Osteocyte (in vitro differentiated cells): ENCODE results near the gene TMEM240. TPM values are rescaled to one million over a fixed set of nuclear protein-coding genes. Genes with fewer than 3 reads are reported as not detected.
"Not testable (repeated sequence)": the region's sequence is repeated elsewhere in the genome, so short reads cannot be mapped to it uniquely, and the experiment has no call there.

ENCODE experiments used
- DNase-seq: peaks from one replicate; pipeline ENCODE4 v3.0.0; 2021; ENCODE audit warnings: mixed read lengths; ENCODE audit not compliant: unreplicated experiment; ENCODE audit errors: extremely low spot score
- H3K27ac Mint-ChIP-seq: one replicate; pipeline ENCODE4 v1.8.0; 2021; ENCODE audit warnings: mild to moderate bottlenecking, mixed read lengths; ENCODE audit not compliant: unreplicated experiment
- H3K27me3 Mint-ChIP-seq: one replicate; pipeline ENCODE4 v1.8.0; 2021; ENCODE audit warnings: mixed read lengths; ENCODE audit not compliant: unreplicated experiment
- H3K36me3 Mint-ChIP-seq: one replicate; pipeline ENCODE4 v1.8.0; 2021; ENCODE audit warnings: mixed read lengths; ENCODE audit not compliant: unreplicated experiment
- H3K4me1 Mint-ChIP-seq: one replicate; pipeline ENCODE4 v1.8.0; 2021; ENCODE audit warnings: mixed read lengths; ENCODE audit not compliant: unreplicated experiment
- H3K4me3 Mint-ChIP-seq: one replicate; pipeline ENCODE4 v1.8.0; 2021; ENCODE audit warnings: mild to moderate bottlenecking, moderate library complexity, mixed read lengths; ENCODE audit not compliant: unreplicated experiment
- H3K9me3 Mint-ChIP-seq: one replicate; pipeline ENCODE4 v1.8.0; 2021; ENCODE audit warnings: mixed read lengths; ENCODE audit not compliant: unreplicated experiment
- total RNA-seq: library from RNA; stranded (reverse); gene quantifications from 2 replicates; pipeline ENCODE4 v1.2.1, GENCODE V29; 2021
- TF ChIP-seq, protein P1 (sequence below): fragments of 200-600 bp; sonication (generic); IDR thresholded peaks from 2 replicates; pipeline ENCODE4 v1.5.0; 2021; ENCODE audit warnings: antibody characterized with exemption, mild to moderate bottlenecking, moderate library complexity

TMEM240 gene
- total RNA-seq, 1 donor from 2014 or later = 16.6 TPM

DNA sequence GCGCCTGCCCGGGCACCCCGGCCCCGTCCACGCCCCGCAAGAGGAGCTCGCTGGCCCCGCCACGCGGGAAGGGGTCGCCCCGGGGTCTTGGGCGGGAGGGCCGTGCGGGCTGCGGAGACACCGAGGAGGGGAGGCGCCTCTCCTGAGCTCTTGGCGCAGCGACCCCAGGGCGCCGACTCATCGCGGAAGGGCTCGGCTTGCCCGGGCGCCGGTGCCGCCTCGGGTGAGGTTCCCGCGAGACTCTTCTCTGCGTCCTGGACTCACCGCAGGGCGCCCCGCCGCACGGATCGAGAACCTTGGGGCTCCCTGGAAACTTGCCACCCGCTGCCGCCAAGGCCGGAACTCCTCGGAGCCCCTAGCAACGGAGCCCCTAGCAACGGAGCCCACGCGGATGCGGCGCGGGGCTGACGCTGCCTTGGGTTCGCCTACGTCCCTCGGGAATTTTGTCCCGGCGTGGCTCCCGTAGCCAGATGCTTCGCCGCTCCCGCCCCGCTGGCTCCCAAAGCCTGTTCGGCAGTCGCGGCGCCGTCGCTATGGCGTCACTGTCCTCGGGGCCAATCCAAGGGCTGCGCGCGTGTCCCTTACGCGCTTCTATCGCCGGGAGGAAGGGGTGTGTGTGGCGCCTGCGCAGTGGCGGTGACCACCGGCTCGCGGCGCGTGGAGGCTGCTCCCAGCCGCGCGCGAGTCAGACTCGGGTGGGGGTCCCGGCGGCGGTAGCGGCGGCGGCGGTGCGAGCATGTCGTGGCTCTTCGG, 28.7 kb downstream of the TMEM240 start, which contains the start of gene ATAD3A:
Gene ATAD3A, plus strand, starts transcription at position 630 of the 753 bp plus-strand sequence. Its CDS starts 107 bp downstream, at position 737.
- TF ChIP-seq, protein P1, sequence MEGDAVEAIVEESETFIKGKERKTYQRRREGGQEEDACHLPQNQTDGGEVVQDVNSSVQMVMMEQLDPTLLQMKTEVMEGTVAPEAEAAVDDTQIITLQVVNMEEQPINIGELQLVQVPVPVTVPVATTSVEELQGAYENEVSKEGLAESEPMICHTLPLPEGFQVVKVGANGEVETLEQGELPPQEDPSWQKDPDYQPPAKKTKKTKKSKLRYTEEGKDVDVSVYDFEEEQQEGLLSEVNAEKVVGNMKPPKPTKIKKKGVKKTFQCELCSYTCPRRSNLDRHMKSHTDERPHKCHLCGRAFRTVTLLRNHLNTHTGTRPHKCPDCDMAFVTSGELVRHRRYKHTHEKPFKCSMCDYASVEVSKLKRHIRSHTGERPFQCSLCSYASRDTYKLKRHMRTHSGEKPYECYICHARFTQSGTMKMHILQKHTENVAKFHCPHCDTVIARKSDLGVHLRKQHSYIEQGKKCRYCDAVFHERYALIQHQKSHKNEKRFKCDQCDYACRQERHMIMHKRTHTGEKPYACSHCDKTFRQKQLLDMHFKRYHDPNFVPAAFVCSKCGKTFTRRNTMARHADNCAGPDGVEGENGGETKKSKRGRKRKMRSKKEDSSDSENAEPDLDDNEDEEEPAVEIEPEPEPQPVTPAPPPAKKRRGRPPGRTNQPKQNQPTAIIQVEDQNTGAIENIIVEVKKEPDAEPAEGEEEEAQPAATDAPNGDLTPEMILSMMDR = no peak
- Mint-ChIP-seq H3K36me3 (no peaks in the 10 kb centered on the region), H3K9me3 (no peaks in the 10 kb centered on the region), H3K27me3 (no peaks in the 10 kb centered on the region), H3K4me3 (peak within 1 kb of the TSS; percentile 79), H3K27ac (peak within 1 kb of the TSS; percentile 94), H3K4me1 (peaks cover 11% of the 10 kb centered on the region)
- DNase-seq = peak; percentile 99

- peak overlapping the region; percentile 79 for H3K4me3 Mint-ChIP-seq
- DNase-seq = no peak
- H3K27ac Mint-ChIP-seq = peak overlapping the region; percentile 94
- no peaks in the 10 kb centered on the region for H3K9me3 Mint-ChIP-seq
- TF ChIP-seq, protein P1 = no peak
- H3K4me1 Mint-ChIP-seq = peaks cover 11% of the 10 kb centered on the region
- no peaks in the 10 kb centered on the region for H3K27me3 Mint-ChIP-seq
- no peaks in the 10 kb centered on the region for H3K36me3 Mint-ChIP-seq
These were observed 29.4 kb downstream of the TMEM240 start for GRCh38 chr1:1510912-1511532.

GRCh38 chr1:1509465-1509850, 31.0 kb downstream of the TMEM240 start:
- DNase-seq, H3K27ac Mint-ChIP-seq: not testable (repeated sequence)

DNA sequence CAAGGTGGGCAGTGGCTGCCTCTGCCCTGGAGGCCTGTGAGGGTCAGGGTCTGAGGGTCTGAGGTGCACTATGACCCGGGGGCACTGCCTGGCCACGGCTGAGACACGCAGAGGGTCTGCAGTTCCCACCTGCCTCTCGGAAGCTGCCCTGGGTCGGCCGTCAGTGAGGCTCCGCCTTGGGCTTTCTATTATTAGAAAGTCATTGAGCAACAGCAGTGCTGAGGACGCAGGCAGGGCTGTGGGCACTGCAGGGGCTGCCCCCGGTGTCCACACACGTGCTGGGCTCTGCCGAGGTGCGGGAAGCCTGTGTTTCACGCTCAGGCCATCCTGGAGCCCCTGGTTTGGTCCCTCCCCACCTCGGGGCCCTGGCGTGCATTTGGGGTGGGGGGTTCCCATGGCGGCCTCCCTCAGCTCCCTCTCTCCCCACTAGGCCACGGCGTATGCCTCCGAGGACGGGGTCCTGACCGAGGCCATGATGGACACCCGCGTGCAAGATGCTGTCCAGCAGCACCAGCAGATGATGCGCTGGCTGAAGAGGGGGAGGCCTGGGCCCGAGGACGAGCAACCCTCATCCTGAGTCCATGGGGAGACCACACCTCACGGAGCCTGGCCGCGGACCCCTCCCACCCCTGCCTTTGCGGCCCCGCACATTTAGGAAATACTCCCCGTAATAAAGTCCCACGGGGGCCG, 31.5 kb downstream of the TMEM240 start:
- not testable (repeated sequence) for H3K27ac Mint-ChIP-seq, H3K27me3 Mint-ChIP-seq, H3K9me3 Mint-ChIP-seq, H3K36me3 Mint-ChIP-seq, DNase-seq, H3K4me3 Mint-ChIP-seq
- peaks cover 17% of the 10 kb centered on the region for H3K4me1 Mint-ChIP-seq

More at GRCh38 chr1:1509465-1509850, 31.0 kb downstream of the TMEM240 start:
- peaks cover 17% of the 10 kb centered on the region for H3K4me1 Mint-ChIP-seq
- not testable (repeated sequence) for H3K9me3 Mint-ChIP-seq, H3K36me3 Mint-ChIP-seq, H3K4me3 Mint-ChIP-seq, H3K27me3 Mint-ChIP-seq

DNA sequence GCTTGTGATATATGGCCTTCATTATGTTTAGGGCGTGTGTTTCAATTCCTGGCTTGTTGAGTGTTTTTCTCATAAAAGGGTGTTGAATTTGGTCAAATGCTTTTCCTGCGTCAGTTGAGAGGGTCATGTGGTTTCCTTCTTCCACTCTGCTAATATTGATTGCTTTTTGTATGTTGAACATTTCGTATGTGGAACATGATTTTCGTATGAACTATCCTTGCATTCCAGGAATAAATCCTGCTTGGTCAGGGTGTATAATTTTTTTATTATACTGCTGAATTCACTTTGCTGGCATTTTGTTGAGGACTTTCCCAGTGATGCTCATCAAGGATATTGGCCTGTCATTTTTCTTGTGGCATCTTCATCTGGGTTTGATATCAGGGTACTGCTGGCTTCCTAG, 33.1 kb downstream of the TMEM240 start:
- DNase-seq = no peak
- Mint-ChIP-seq H3K27me3 (no peaks in the 10 kb centered on the region), H3K27ac (no peak overlapping the region), H3K4me1 (peaks cover 15% of the 10 kb centered on the region), H3K4me3 (no peak overlapping the region), H3K36me3 (no peaks in the 10 kb centered on the region), H3K9me3 (no peaks in the 10 kb centered on the region)
- TF ChIP-seq, protein P1 = no peak

DNA sequence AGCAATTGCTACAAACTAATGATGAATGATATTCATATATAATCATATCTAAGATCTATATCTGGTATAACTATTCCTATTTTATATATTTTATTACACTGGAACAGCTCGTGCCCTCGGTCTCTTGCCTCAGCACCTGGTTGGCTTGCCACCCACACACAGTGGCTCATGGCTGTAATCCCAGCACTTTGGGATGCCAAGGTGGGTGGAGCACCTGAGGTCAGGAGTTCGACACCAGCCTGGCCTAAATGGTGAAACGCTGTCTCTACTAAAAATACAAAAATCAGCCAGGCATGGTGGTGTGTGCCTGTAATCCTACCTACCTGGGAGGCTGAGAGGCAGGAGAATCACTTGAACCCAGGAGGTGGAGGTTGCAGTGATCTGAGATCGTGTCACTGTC, 34.6 kb downstream of the TMEM240 start:
- not testable (repeated sequence) for H3K4me3 Mint-ChIP-seq, H3K27me3 Mint-ChIP-seq, DNase-seq, H3K36me3 Mint-ChIP-seq, H3K9me3 Mint-ChIP-seq
- Mint-ChIP-seq H3K4me1 (peaks cover 11% of the 10 kb centered on the region), H3K27ac (peak overlapping the region; percentile 98)
